ENCODE measurements around the gene SRPK2. TPM values are rescaled to one million over a fixed set of nuclear protein-coding genes. Genes with fewer than 3 reads are reported as not detected.

Gene SRPK2
- total and polyA plus RNA-seq, 2 of the 8 experiments (the other 6 are each of a cell fraction or from before 2014, with no cell fraction given), result 10.0 to 47.1 TPM

- no peak for TF ChIP-seq E2F6 (IDR thresholded peaks at IDR 0.05)
- TF ChIP-seq HDAC6 (IDR thresholded peaks at IDR 0.05; ENCODE audit: low read depth, low read length), result no peak
- no peak for TF ChIP-seq TCF12 (IDR thresholded peaks at IDR 0.05; ENCODE audit: low read depth, low read length)
- no peak for TF ChIP-seq SAP30 (IDR thresholded peaks at IDR 0.05; ENCODE audit: insufficient read depth, insufficient replicate concordance, low read length)
- TF ChIP-seq GTF2F1 (IDR thresholded peaks at IDR 0.05; ENCODE audit: borderline replicate concordance, low read depth, low read length), result no peak
- no peak for TF ChIP-seq EZH2 (IDR thresholded peaks at IDR 0.05; ENCODE audit: low read depth, low read length, severe bottlenecking)
- TF ChIP-seq CREB1 (IDR thresholded peaks at IDR 0.05), result no peak
- TF ChIP-seq NRF1 (IDR thresholded peaks at IDR 0.05; ENCODE audit: low read depth, low read length), result no peak
- no peak for TF ChIP-seq ATF2 (IDR thresholded peaks at IDR 0.05; ENCODE audit: low read length)
Observed at GRCh38 chr7:105320896-105321295, 67.8 kb downstream of the SRPK2 start.

More at GRCh38 chr7:105320896-105321295, 67.8 kb downstream of the SRPK2 start:
- H3K4me1 ChIP-seq (replicated peaks in 1 of 4; ENCODE audit: control insufficient read depth in 3 of 4, insufficient read depth in 4 of 4, low read length in 3 of 4), result peaks cover 0 to 3% (median 0%) of the 10 kb centered on the region in 4 experiments; a peak in 2 of 7 replicates
- no peak for FAIRE-seq
- no peak overlapping the region for H3K4me2 ChIP-seq (ENCODE audit: insufficient read depth in 1 of 2, low read depth in 2 of 2, low read length in 2 of 2)
- DNase-seq (ENCODE audit: low read depth in 1 of 2, low spot score in 2 of 2), result no peak
- H3K14ac ChIP-seq (ENCODE audit: insufficient read length), result no peak overlapping the region
- no peak overlapping the region for H4K91ac ChIP-seq (replicated peaks; ENCODE audit: insufficient read length, low read length)
- no peak overlapping the region for H2AK5ac ChIP-seq (ENCODE audit: low read depth, low read length)
- H3K4ac ChIP-seq (replicated peaks; ENCODE audit: insufficient read length, low read depth, low read length), result no peak overlapping the region
- H3K79me2 ChIP-seq (ENCODE audit: control insufficient read depth in 1 of 2, insufficient read depth in 2 of 2, low read length in 2 of 2), result peaks cover 4 to 85% of the 10 kb centered on the region in 2 experiments
- H2BK120ac ChIP-seq (replicated peaks; ENCODE audit: low read depth, low read length), result no peak overlapping the region
- ChIA-PET CTCF (ENCODE audit: partially characterized antibody) (interaction anchor here (0.9 to 1.1 kb wide), 2 partner anchors 11 to 54 kb away, joined by 3 to 4 read pairs; no protein-coding TSS in a partner anchor), POLR2A (ENCODE audit: partially characterized antibody) (no interaction called here)
- 94% methylated on average over 2 of the region's 2 CpGs; no CpG with 5 or more reads in 1 of the 2 experiments for WGBS, 2 experiments (ENCODE audit: extremely low coverage in 1 of 2, insufficient coverage in 1 of 2, insufficient read length in 1 of 2, insufficient replicate concordance in 2 of 2, low coverage in 1 of 2, low lambda C conversion rate in 2 of 2, missing lambda C conversion rate in 1 of 2)
- no peak overlapping the region for H3K18ac ChIP-seq (ENCODE audit: extremely low read depth, low read length)
- H2AFZ ChIP-seq (ENCODE audit: low read length), result no peak overlapping the region
- H3K23ac ChIP-seq (ENCODE audit: insufficient read length), result no peak overlapping the region
- no peak overlapping the region for H2BK12ac ChIP-seq (ENCODE audit: low read depth, low read length)
- H3K36me3 ChIP-seq (ENCODE audit: control insufficient read depth in 2 of 4, insufficient read depth in 4 of 4, low read length in 3 of 4), result no peaks in the 10 kb centered on the region; a peak in 1 of 8 replicates
- H3K9me3 ChIP-seq (ENCODE audit: insufficient read depth in 2 of 2, low read depth in 1 of 2, low read length in 1 of 2), result no peaks in the 10 kb centered on the region
- no peak overlapping the region for H2BK15ac ChIP-seq (ENCODE audit: low read length)
- H3K27me3 ChIP-seq (replicated peaks in 1 of 4; ENCODE audit: control insufficient read depth in 3 of 4, extremely low read depth in 1 of 4, insufficient read depth in 3 of 4, low read length in 3 of 4), result no peaks in the 10 kb centered on the region
- peaks cover 2 to 12% of the 10 kb centered on the region in 2 experiments for H4K20me1 ChIP-seq (replicated peaks in 1 of 2; ENCODE audit: control insufficient read depth in 1 of 2, insufficient read depth in 2 of 2, low read length in 2 of 2)
- no peaks in the 10 kb centered on the region; the same call in 1 of the 2 replicates for H3K23me2 ChIP-seq (ENCODE audit: low read depth, low read length)
- H3K4me3 ChIP-seq (ENCODE audit: extremely low read depth in 1 of 4, insufficient read depth in 2 of 4, low read depth in 3 of 4, low read length in 4 of 4), result no peak overlapping the region
- H3K27ac ChIP-seq (ENCODE audit: low read depth, low read length), result no peak overlapping the region
- no peak overlapping the region for H3K56ac ChIP-seq (replicated peaks; ENCODE audit: insufficient read length, low read depth, low read length)
- H2BK20ac ChIP-seq (ENCODE audit: low read length), result no peak overlapping the region
- H4K8ac ChIP-seq (ENCODE audit: extremely low read depth, insufficient read depth, low read length), result no peak overlapping the region
- no peak overlapping the region for H2BK5ac ChIP-seq (ENCODE audit: low read depth, low read length)
- H3K79me1 ChIP-seq (ENCODE audit: low read depth, low read length), result peaks cover 5% of the 10 kb centered on the region; the same call in 1 of the 2 replicates
- H3K9ac ChIP-seq (replicated peaks in 1 of 4; ENCODE audit: extremely low read depth in 1 of 4, low read depth in 3 of 4, low read length in 3 of 4), result no peak overlapping the region
- no peak overlapping the region for H4K5ac ChIP-seq (ENCODE audit: insufficient read length, low read depth, low read length)
